Fibroblast of lung (primary cell): Measurements from ENCODE around the gene ARHGAP42.

Experiments used
- EZH2 ChIP-seq: IDR thresholded peaks from 2 replicates; pipeline ENCODE4 v1.5.1; 2012; ENCODE audit warnings: low read length, control low read depth, mild to moderate bottlenecking; ENCODE audit errors: missing control alignments
- TF ChIP-seq, protein P1 (sequence below), 2 donors: IDR thresholded peaks in 1 of 2; conservative IDR thresholded peaks in 1 of 2; 1 replicate in 1 of 2; 2 replicates in 1 of 2; pipeline ENCODE4 v1.5.1; 2011 to 2012; ENCODE audit warnings: low read length in 2 of 2, control low read depth in 1 of 2, inconsistent platforms in 1 of 2, low read depth in 1 of 2, mild to moderate bottlenecking in 1 of 2

GRCh38 chr11:100817620-100818019 lies 130.5 kb downstream of the ARHGAP42 start:
- TF ChIP-seq EZH2 = no peak
- TF ChIP-seq, protein P1, sequence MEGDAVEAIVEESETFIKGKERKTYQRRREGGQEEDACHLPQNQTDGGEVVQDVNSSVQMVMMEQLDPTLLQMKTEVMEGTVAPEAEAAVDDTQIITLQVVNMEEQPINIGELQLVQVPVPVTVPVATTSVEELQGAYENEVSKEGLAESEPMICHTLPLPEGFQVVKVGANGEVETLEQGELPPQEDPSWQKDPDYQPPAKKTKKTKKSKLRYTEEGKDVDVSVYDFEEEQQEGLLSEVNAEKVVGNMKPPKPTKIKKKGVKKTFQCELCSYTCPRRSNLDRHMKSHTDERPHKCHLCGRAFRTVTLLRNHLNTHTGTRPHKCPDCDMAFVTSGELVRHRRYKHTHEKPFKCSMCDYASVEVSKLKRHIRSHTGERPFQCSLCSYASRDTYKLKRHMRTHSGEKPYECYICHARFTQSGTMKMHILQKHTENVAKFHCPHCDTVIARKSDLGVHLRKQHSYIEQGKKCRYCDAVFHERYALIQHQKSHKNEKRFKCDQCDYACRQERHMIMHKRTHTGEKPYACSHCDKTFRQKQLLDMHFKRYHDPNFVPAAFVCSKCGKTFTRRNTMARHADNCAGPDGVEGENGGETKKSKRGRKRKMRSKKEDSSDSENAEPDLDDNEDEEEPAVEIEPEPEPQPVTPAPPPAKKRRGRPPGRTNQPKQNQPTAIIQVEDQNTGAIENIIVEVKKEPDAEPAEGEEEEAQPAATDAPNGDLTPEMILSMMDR (conservative IDR thresholded peaks at IDR 0.05 in 1 of 2, IDR thresholded peaks at IDR 0.05 in 1 of 2; ENCODE audit: low read depth in 1 of 2, low read length in 2 of 2) = no peak
